Mesodermal cell (in vitro differentiated cells): ENCODE measurements around the gene KIF16B.
"Not testable (repeated sequence)": the region's sequence is repeated elsewhere in the genome, so short reads cannot be mapped to it uniquely, and the experiment has no call there.

Source experiments
- H3K27ac ChIP-seq: 2 replicates; pipeline ENCODE4 v1.7.0; 2013; ENCODE audit warnings: mild to moderate bottlenecking, low read depth, low read length, moderate library complexity; ENCODE audit not compliant: severe bottlenecking
- H3K36me3 ChIP-seq: 2 replicates; pipeline ENCODE4 v1.7.1; 2013; ENCODE audit warnings: mild to moderate bottlenecking, low read length, moderate library complexity; ENCODE audit not compliant: control insufficient read depth, insufficient read depth
- H3K4me1 ChIP-seq: one replicate; pipeline ENCODE4 v1.7.1; 2013; ENCODE audit warnings: mild to moderate bottlenecking, low read length; ENCODE audit not compliant: insufficient read depth, control insufficient read depth, poor library complexity, severe bottlenecking
- H3K4me3 ChIP-seq: 2 replicates; pipeline ENCODE4 v1.7.0; 2013; ENCODE audit warnings: low read length, control low read depth, mild to moderate bottlenecking; ENCODE audit not compliant: insufficient read depth, poor library complexity, severe bottlenecking; ENCODE audit errors: extremely low read depth
- H3K9me3 ChIP-seq: 2 replicates; pipeline ENCODE4 v1.7.1; 2013; ENCODE audit warnings: mild to moderate bottlenecking, low read length, moderate library complexity; ENCODE audit not compliant: control insufficient read depth
- WGBS, 2 experiments: methylation state at CpG; one replicate each; pipeline ENCODE4 v1.1.5; 2013; ENCODE audit warnings: missing lambda C conversion rate in 2 of 2; ENCODE audit not compliant: insufficient coverage in 2 of 2; 5-methylcytosine and 5-hydroxymethylcytosine counted together

KIF16B gene

DNA sequence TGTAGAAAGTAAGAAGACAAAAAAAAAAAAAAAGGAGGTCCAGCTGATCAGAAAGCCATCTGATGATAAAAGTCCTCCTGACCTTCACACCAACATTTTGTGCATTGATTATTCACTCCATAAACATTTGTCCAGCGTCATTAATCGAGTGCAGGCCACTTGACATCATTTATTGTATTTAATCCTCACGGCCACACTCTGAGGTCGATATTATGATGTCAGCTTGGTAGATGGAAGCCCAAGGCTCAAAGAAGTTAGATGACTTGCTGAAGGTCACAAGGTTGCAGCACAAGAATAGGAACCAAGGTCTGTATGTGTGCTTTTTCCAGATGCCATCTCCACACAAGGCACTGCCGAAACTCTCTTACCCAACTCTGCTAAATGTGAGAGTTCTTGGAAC, 328.4 kb downstream of the KIF16B start:
- H3K4me3 ChIP-seq: no peak overlapping the region
- H3K4me1 ChIP-seq: no peaks in the 10 kb centered on the region
- H3K36me3 ChIP-seq: no peaks in the 10 kb centered on the region
- no peak overlapping the region for H3K27ac ChIP-seq
- WGBS, 2 experiments: 88 to 96% methylated on average over 4 of the region's 5 CpGs
- no peaks in the 10 kb centered on the region for H3K9me3 ChIP-seq

DNA sequence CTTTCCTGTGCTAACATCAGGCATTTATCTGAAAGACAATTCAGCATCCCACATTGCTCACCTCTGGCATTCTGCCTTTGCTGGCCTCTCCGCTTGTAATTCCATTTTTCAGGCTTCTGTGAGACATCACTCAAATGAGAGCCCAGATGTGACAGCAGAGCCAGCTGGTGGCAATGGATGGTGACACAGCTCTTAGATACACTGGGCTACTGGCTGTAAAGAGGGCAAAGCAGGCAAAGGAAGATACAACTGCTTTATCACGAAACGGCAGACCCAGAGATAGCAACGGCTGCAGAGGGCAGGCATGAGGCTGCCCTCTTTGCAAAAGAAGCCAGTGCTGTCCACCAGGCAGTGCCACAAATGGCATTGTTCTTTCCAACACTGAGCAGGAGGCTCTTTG, 329.8 kb downstream of the KIF16B start:
- no peak overlapping the region for H3K4me3 ChIP-seq
- no peaks in the 10 kb centered on the region for H3K4me1 ChIP-seq
- no peaks in the 10 kb centered on the region for H3K9me3 ChIP-seq
- H3K27ac ChIP-seq: no peak overlapping the region
- H3K36me3 ChIP-seq: no peaks in the 10 kb centered on the region
- WGBS, 2 experiments: 82 to 87% methylated on average over 4 of the region's 4 CpGs

DNA sequence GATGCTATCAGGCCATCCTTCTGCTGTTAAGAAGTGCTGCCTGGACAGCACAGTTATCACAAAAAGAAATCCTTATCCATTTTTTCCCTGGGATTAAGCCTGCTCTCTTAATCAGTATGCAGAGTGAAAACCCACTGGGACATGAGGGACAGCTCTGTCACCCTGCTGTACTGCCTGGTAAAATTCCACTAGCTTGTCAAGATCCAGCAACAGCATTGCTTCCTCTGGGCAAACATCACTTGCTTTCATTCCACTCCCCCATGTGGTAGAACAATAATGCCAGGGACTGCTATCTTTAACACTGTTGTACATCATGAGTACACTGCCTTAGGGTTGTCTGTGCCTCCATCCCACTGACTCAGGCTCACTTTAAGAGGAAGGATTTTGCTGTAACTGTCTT, 331.3 kb downstream of the KIF16B start:
- no peaks in the 10 kb centered on the region for H3K4me1 ChIP-seq
- no peaks in the 10 kb centered on the region for H3K9me3 ChIP-seq
- no peaks in the 10 kb centered on the region for H3K36me3 ChIP-seq
- H3K4me3 ChIP-seq: no peak overlapping the region
- H3K27ac ChIP-seq: no peak overlapping the region

DNA sequence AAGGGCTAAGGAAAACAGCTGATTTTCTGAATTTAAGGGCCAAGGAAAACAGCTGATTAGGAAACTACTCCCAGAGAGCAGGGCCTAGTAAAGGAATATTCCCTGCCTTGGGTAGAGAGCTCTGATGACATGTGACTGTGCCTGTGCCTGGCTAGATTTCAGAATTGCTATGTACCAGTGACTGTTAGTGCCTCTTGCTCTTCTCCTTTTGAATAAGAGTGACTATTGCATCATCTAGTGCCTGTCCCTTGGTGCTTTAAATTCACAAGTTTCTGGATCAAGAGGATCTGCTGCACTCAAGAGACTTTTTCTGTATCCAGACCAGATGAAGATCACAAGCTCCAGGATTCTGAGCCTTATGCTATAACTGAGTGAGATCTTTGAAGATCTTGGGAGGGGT, 332.9 kb downstream of the KIF16B start:
- Histone ChIP-seq H3K36me3 (no peaks in the 10 kb centered on the region), H3K9me3 (no peaks in the 10 kb centered on the region)

DNA sequence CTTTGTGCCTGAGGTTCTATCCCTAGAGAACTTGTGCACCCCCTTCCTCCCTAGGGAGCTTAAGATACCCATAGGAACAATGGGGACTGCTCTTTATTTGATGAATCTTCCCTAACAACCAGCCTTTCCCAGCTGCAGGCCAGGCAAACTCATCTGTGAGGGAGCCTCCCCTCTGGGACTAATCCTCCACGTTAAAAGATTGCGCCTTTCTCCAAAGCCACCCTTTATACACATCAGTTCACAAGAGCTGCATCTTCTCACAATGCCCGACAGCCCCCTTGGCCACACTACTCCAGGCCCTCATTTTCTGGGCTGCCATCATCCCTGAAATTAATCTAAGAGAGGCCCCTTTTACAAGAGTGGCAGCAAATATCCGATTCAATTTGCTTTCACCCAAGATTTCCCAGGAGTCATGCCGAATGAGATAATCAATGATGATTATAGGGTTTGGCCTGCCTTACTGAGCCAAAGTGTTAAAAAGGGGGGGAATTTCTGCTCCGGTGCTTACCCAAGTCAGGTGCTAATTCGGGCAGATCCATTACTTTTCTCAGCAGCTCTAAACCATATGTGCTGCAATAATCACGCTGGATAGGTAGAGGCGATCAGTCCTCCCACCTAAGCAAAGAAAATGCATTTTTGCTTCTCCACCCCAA, 336.5 kb downstream of the KIF16B start:
- no peaks in the 10 kb centered on the region for H3K4me1 ChIP-seq
- 84 to 95% methylated on average over 4 to 8 of the region's 9 CpGs for WGBS, 2 experiments
- no peak overlapping the region for H3K27ac ChIP-seq

More for the DNA sequence above, 332.9 kb downstream of the KIF16B start:
- no peaks in the 10 kb centered on the region for H3K4me1 ChIP-seq
- no peak overlapping the region for H3K27ac ChIP-seq
- H3K4me3 ChIP-seq: no peak overlapping the region

DNA sequence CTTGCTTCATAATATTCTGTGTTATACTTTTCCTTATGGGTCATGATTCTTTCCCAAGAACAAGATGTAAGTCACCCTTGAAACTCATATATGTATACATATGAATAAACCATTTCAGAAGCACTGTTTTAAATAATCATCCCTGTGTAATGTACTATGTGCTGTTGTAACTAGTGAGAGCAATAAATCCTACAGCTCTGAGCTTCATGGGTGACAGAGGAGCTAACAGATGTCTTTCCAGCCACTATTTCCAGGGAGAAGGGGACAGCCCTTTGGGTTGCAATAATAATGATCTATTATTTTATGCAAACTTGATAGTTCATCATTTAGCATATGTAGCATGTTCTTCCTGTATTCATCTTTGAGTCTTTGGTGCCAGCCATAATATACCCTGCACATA, 342.8 kb downstream of the KIF16B start:
- no peak overlapping the region for H3K27ac ChIP-seq
- H3K4me1 ChIP-seq: no peaks in the 10 kb centered on the region
- H3K9me3 ChIP-seq: no peaks in the 10 kb centered on the region
- no peak overlapping the region for H3K4me3 ChIP-seq
- H3K36me3 ChIP-seq: no peaks in the 10 kb centered on the region

More for the DNA sequence above, 336.5 kb downstream of the KIF16B start:
- Histone ChIP-seq H3K36me3 (no peaks in the 10 kb centered on the region), H3K9me3 (no peaks in the 10 kb centered on the region), H3K4me3 (no peak overlapping the region)

GRCh38 chr20:16229813-16230212, 343.4 kb downstream of the KIF16B start:
- 85 to 88% methylated on average over 1 of the region's 1 CpG for WGBS, 2 experiments
- Histone ChIP-seq H3K4me3 (no peak overlapping the region), H3K9me3 (no peaks in the 10 kb centered on the region), H3K27ac (no peak overlapping the region), H3K36me3 (no peaks in the 10 kb centered on the region), H3K4me1 (no peaks in the 10 kb centered on the region)

GRCh38 chr20:16228722-16229121, 344.5 kb downstream of the KIF16B start:
- 60 to 93% methylated on average over 1 to 4 of the region's 4 CpGs for WGBS, 2 experiments
- H3K4me3 ChIP-seq: no peak overlapping the region

DNA sequence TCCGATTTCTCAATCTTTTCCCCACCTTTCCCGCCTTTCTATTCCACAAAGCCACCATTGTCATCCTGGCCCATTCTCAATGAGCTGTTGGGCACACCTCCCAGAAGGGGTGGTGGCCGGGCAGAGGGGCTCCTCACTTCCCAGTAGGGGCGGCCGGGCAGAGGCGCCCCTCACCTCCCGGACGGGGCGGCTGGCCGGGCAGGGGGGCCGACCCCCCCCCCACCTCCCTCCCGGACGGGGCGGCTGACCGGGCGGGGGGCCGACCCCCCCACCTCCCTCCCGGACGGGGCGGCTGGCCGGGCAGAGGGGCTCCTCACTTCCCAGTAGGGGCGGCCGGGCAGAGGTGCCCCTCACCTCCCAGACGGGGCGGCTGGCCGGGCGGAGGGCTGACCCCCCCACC, 346.3 kb downstream of the KIF16B start:
- not testable (repeated sequence) for H3K4me3 ChIP-seq, H3K27ac ChIP-seq, H3K4me1 ChIP-seq, H3K9me3 ChIP-seq, H3K36me3 ChIP-seq
- WGBS, 2 experiments: no CpG with 5 or more reads among the region's 27 CpGs

More at GRCh38 chr20:16228722-16229121, 344.5 kb downstream of the KIF16B start:
- Histone ChIP-seq H3K27ac (no peak overlapping the region), H3K9me3 (no peaks in the 10 kb centered on the region), H3K36me3 (no peaks in the 10 kb centered on the region), H3K4me1 (no peaks in the 10 kb centered on the region)

DNA sequence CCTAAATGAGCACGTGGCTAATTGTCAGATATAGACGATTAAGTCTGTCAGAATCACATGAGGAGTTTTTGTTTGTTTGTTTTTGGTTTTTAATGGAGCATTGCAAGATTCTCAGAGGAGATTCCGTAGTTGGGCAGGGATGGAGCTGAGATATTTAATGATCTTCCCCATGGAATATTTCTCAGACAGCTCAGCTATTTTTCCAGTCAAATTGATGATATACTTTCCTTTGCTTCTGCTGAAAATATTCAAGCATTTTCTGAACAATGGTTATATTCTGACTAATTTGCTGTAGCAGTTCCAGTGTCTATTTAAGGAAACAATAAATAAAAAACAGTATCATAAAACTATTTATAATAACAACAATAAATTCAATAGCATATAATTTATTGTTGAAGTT, 348.4 kb downstream of the KIF16B start:
- no peaks in the 10 kb centered on the region for H3K9me3 ChIP-seq
- WGBS, 2 experiments: no CpG with 5 or more reads among the region's 3 CpGs
- no peak overlapping the region for H3K4me3 ChIP-seq
- no peak overlapping the region for H3K27ac ChIP-seq
- no peaks in the 10 kb centered on the region for H3K4me1 ChIP-seq
- no peaks in the 10 kb centered on the region for H3K36me3 ChIP-seq

- no peaks in the 10 kb centered on the region for H3K36me3 ChIP-seq
- H3K4me1 ChIP-seq: no peaks in the 10 kb centered on the region
- no peak overlapping the region for H3K27ac ChIP-seq
- 92 to 98% methylated on average over 5 to 6 of the region's 8 CpGs for WGBS, 2 experiments
- H3K9me3 ChIP-seq: peaks cover 3% of the 10 kb centered on the region
- H3K4me3 ChIP-seq: no peak overlapping the region
Observed at GRCh38 chr20:16222859-16223411, 350.3 kb downstream of the KIF16B start.
